K562 (cell line): ENCODE data around the gene SARS1. TPM values are rescaled to one million over a fixed set of nuclear protein-coding genes. Genes with fewer than 3 reads are reported as not detected.

ENCODE experiments used
- ATF1 ChIP-seq, 2 experiments: fragments of 450-650 bp in 1 of 2; IDR thresholded peaks; 2 replicates each; pipeline ENCODE4 v1.6.1; 2016; ENCODE audit warnings: missing compliant biosample characterization in 1 of 2, missing genetic modification characterization in 1 of 2
- BMI1 ChIP-seq: fragments of 150-350 bp; IDR thresholded peaks from 2 replicates; pipeline ENCODE4 v1.6.1; 2014; ENCODE audit warnings: low read length
- ILF3 ChIP-seq: fragments of 450-650 bp; IDR thresholded peaks from 2 replicates; pipeline ENCODE4 v1.6.1; 2018; ENCODE audit warnings: antibody characterized with exemption, mild to moderate bottlenecking, moderate library complexity, borderline replicate concordance
- MLLT1 ChIP-seq, 2 experiments: fragments of 450-650 bp; IDR thresholded peaks; 2 replicates each; pipeline ENCODE4 v1.6.1; 2016
- NCOA6 ChIP-seq: fragments of 450-650 bp; IDR thresholded peaks from 2 replicates; pipeline ENCODE4 v1.6.1; 2017; ENCODE audit warnings: mild to moderate bottlenecking
- PBX2 ChIP-seq, 2 experiments: IDR thresholded peaks in 1 of 2; conservative IDR thresholded peaks in 1 of 2; 2 replicates each; pipeline ENCODE4 v1.6.1; 2016; ENCODE audit warnings: low read depth in 2 of 2, mild to moderate bottlenecking in 1 of 2, missing compliant biosample characterization in 1 of 2, missing genetic modification characterization in 1 of 2, moderate library complexity in 1 of 2
- RAD21 ChIP-seq, 2 experiments: fragments of 250-450 bp in 1 of 2; fragments of 450-650 bp in 1 of 2; sonication (Bioruptor Pico) in 1 of 2; formaldehyde crosslinking in 1 of 2; IDR thresholded peaks in 1 of 2; conservative IDR thresholded peaks in 1 of 2; 2 replicates each; pipeline versions ENCODE4 v1.4.0 to v1.8.0; 2020 to 2022; ENCODE audit warnings: mild to moderate bottlenecking in 2 of 2, moderate library complexity in 1 of 2
- ZBTB49 ChIP-seq: sonication (generic); formaldehyde crosslinking; IDR thresholded peaks from 2 replicates; pipeline ENCODE4 v1.8.0; 2022; ENCODE audit warnings: missing genetic modification reagents, mild to moderate bottlenecking, borderline replicate concordance
- ZNF318 ChIP-seq, 2 experiments: fragments of 450-650 bp; IDR thresholded peaks; 2 replicates each; pipeline ENCODE4 v1.6.1; 2016; ENCODE audit warnings: mild to moderate bottlenecking in 2 of 2, borderline replicate concordance in 1 of 2, low read depth in 1 of 2, moderate library complexity in 1 of 2
- polyA plus RNA-seq, 8 experiments: library from polyadenylated mRNA; depleted of rRNA in 4 of 8; stranded (reverse) in 5 of 8; unstranded in 3 of 8; fragments of >200 nt; fragmentation: Nextera tagmentation in 2 of 8; fragmentation: Illumina TruSeq in 1 of 8; extraction: Ambion mirVana in 2 of 8; extraction: Trizol in 1 of 8; gene quantifications; 2 replicates each; pipeline versions ENCODE4 v1.2.1 to v1.2.3, GENCODE V29; 2011 to 2014; ENCODE audit warnings: inconsistent platforms in 1 of 8, missing spikeins in 1 of 8
- total RNA-seq, 7 experiments: library from RNA; depleted of rRNA in 6 of 7; stranded (reverse); fragments of >200 nt in 6 of 7; fragmentation: Illumina TruSeq in 2 of 7; extraction: Trizol in 2 of 7; gene quantifications; 2 replicates each; pipeline versions ENCODE4 v1.2.1 to v1.2.3, GENCODE V29; 2011 to 2021; ENCODE audit warnings: low replicate concordance in 1 of 7

The SARS1 gene
- total and polyA plus RNA-seq, 9 of the 15 experiments (the other 6 are each of a cell fraction or from before 2014, with no cell fraction given): 221 to 623 (median 254) TPM

GRCh38 chr1:109214695-109215623, 1.2 kb downstream of the SARS1 start (continued):
- TF ChIP-seq RAD21 (CRISPR knock-in tag; conservative IDR thresholded peaks at IDR 0.05 in 1 of 2, IDR thresholded peaks at IDR 0.05 in 1 of 2): peak; percentile 19 to 28; a peak in 1 of 4 replicates
- no peak for TF ChIP-seq ILF3
- TF ChIP-seq ZBTB49 (CRISPR knock-in tag): no peak
- TF ChIP-seq ZNF318 (IDR thresholded peaks at IDR 0.05; ENCODE audit: borderline replicate concordance in 1 of 2, low read depth in 1 of 2): peak in 1 of 2 experiments; percentile 91; a peak in 2 of 4 replicates
- TF ChIP-seq MLLT1 (IDR thresholded peaks at IDR 0.05): peak in 1 of 2 experiments; percentile 60; a peak in 2 of 4 replicates
- no peak for TF ChIP-seq ATF1 (CRISPR knock-in tag; IDR thresholded peaks at IDR 0.05)
- peak; percentile 65 for TF ChIP-seq ATF1 (tag; IDR thresholded peaks at IDR 0.05)
- no peak for TF ChIP-seq BMI1
- no peak for TF ChIP-seq PBX2 (CRISPR knock-in tag; IDR thresholded peaks at IDR 0.05; ENCODE audit: low read depth)
- TF ChIP-seq PBX2 (tag; conservative IDR thresholded peaks at IDR 0.05; ENCODE audit: low read depth): peak; percentile 91
- TF ChIP-seq NCOA6: no peak
